NCI-H2029 treated with DMSO at 0.1 percent for 48 hours (cell line): ENCODE results near the gene CPO.

Source experiments
- DNase-seq: peaks from one replicate; lab custom pipeline; 2025; lab: John Stamatoyannopoulos, UW

The CPO gene

DNA sequence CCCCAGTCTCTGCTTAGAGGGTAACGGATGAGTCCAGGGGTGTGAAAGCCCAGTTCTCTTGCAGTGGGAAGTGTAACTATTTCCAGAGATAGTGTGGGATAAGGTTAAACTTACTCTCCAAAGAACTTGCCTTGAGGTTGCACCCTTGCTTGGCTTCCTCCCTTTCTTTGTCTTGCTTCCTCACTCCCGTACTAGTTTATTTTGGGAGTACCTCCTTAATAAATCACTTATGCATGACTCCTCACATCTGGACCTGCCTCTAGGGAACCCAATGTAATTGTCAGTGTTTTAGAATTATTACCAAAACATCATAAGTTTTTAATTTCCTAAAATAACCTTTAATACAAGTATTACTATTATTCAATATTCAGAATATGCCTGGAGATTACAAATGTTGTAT is 35.2 kb downstream of the CPO start:
- DNase-seq = no peak

DNA sequence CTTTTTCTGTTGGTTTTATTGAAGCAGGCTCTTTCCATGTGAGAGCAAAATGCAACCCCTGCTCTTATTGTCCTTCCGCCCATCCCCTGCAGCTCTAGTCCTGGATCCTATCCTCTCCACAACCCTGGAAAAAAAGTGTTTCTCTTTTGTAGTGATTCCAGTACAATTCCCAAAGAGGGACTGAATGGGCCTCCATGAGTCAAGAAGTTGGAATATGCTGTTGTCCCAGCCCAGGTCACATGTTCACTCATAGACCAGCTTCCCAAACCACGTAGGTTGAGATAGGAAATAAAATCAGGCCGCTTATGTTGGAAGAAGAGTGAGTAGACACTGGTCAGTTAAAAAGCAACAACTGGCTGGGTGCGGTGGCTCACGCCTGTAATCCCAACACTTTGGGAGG is 39.4 kb downstream of the CPO start:
- no peak for DNase-seq

GRCh38 chr2:206979365-206979764 is 40.0 kb downstream of the CPO start:
- DNase-seq = no peak

DNA sequence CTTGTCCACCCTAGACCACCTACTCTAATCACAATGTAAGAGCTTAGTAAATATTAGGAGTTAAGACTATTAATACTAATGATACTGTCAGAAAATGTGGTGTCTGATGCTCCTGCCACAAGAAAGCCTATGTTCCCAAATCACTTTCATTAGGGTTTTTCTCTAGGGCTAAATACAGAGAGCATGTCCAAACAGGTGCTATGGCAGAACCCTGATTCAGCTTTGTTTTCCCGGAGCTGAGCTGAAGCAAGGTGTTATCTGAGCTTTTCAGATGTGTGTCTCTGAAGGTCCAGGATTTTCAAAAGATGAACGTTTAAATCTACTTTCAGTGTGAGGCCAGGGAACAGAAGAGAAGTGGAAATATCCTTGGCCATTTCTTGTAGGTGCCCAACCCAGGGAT is 40.6 kb downstream of the CPO start:
- DNase-seq = no peak

DNA sequence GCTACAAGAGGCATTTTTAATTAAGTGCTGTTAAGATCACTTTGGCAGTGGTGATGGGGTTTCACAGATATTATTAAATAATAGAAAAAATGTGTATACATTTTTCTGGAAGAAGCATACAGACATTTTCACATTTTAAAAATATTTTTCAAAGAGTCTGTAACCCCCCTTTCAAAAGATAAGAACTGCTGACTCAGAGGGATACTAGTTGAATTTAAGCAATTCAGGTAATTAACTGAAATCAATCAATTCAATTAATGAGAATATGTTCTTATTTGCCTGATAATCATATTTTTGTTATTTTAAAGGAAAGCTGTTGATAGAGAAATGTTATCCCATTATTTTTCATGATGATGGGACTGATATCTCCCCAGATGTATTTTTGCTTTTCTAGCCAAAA is 41.1 kb downstream of the CPO start:
- no peak for DNase-seq

DNA sequence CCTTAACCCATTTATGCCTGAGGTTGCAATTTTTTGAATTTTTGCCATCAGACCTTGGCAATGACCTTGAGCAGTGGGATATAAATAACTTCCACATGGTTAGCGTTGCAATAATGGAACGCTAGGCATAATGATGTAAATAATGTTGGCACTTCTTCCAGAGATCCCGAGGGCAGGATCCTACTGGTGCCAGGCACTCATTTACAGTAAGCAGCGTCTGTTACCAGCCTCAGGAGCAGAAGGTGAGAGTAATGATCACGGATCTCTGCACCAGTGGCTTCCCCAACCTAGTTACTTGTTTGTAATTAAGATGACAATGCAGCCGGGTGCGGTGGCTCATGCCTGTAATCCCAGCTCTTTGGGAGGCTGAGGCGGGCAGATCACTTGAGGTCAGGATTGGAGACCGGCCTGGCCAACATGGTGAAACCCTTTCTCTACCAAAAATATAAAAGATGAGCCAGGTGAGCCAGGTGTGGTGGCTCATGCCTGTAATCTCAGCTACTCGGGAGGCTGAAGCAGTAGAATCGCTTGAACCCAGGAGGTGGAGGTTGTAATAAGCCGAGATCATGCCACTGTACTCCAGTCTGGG is 41.9 kb downstream of the CPO start:
- no peak for DNase-seq

DNA sequence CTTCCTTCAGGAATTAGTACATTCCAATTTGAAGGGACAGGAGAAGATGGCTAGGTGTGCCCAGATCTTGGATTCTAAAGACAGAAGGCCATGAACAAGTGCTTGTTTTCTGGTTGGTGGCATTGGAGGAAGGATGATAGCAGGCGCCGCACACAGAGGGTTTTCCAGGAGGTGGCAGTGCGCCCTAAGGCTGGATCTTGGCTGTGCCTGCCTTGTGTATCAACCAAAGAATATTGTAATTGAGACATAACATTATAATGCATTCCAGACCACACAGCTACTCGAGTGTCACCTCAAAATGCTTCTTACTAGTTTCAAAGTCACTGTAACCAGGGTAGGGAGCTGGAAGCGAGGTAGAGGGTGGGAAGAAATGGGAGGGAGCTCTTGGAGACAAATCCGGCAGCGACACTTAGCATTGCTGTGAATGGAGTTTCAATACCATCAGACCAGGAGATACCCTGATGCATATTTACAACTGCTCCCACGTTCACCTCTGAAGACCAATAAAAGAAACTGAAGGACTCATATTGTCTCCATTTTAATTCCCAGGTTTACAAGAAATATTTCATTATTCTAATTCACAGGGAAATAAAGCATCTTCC is 42.5 kb downstream of the CPO start:
- DNase-seq = peak; percentile 19

DNA sequence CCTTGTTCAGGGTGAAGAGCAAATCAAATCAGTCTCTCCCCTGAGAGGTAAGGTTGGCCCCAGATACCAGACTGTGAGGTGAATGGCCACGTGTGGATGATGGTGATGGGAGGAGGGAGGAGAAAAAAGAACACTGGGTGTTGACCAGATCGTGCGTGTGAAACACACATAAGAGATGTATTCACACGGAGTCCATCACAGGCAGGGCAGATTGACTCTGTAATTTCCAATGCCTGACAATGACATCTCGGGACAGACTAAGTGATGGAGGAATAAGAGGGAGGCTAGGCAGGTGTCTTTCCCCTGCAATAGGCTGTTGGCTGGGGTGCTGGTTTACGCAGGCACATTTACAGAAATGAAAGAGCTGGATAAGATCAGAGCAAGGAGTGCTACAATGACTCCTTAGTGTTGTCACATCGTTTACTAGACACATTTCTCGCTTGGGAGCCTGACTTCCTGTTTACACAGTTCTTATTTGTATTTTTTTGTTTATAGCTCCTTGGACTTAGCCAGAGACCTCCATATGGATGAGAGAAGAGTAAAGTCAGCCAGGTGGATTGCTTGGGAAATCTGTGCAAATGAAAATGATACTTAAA is 43.1 kb downstream of the CPO start:
- no peak for DNase-seq

GRCh38 chr2:206983161-206983859 is 44.0 kb downstream of the CPO start:
- no peak for DNase-seq

DNA sequence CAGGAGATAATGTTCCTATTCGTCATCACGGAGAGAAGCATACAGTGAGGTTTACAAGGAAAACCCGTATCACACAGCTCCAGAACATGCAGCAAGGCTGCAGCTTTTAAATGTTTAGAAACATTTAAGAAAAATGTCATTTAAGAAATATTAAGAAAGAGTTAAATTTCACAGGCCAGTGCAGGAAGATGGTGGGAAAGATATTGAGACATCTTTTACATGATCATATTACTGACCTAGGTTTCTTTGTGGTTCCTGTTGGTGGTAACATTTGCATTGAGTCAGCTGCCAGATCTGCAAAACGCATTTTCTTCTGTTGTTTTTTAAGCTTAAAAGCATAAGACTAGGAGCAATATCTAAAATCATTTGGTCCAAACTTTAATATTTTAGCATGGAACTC is 44.9 kb downstream of the CPO start:
- DNase-seq = no peak

DNA sequence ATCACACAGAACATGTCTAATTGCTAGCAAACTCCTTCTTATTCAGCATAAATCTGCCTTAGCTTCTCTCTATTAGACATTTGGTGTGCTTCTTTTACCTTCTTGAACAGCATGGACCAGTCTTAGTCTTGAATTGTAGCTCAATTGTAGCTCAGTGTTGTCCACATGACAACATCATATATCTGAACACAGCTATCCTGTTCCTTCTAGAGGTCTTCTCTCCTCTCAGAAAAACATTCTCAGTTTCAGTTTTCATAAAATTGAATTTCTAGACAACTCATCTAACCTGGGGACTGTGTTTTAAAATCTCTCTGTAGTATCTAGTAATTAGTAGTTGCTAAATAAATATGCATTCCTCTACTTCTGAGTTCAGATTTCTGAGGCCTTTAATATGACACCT is 47.6 kb downstream of the CPO start:
- DNase-seq = no peak

GRCh38 chr2:206987810-206988209 is 48.5 kb downstream of the CPO start:
- DNase-seq = no peak

DNA sequence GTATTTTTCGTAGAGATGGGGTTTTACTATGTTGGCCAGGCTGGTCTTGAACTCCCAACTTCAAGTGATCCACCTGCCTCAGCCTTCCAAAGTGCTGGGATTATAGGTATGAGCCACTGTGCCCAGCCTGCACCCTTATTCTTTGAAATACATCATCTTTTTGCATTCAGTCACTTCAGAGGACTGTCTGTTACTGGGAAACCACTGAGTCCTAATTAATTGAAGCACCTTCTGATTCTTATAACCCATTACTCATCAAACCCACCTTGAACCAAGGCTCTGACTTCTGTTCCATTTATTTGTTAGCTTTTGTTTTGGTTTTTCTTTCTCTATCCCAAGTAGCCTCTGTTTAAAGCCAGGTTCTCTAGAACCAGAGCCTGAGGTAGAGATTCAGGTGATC is 49.6 kb downstream of the CPO start:
- no peak for DNase-seq

DNA sequence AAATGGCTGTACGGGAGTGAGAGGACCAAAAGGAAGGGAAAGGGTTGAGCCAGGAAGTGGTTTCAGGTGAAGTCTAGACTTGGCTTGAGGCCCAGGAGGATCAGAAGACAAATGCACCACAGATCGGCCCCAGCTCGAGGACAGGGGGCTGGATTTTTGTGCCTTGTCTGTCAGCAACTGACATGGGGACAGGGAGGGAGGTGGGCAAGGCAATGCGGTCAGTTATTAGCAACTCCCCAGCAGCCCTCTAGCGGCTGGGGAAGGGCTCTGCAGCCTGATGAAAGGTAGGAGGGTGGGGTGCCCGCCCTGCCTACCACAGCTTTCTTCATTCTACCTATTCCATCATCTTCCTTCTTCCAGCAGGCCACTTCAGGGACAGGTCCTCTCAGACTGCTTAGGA is 50.0 kb downstream of the CPO start:
- peak; percentile 57 for DNase-seq

- no peak for DNase-seq
These were observed 51.0 kb downstream of the CPO start for GRCh38 chr2:206990360-206990759.

DNA sequence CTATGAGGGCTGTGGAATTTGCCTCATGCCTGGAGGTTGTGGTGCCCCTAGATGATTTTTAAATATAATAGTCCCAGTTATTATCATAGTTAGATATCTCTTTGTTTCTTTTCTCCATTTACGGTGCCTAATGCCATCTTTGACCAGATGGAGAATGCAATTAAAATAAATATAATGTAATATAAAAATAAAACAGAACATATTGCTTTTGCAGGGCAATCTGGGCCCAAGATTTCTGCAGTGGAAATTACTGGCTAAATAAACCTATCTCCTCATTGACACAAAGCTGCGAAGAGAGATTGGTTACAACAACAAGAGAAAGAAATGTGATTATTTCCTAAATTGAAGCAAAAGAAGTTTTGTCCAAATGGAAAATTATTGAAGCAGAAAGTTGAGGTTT is 51.8 kb downstream of the CPO start:
- no peak for DNase-seq

DNA sequence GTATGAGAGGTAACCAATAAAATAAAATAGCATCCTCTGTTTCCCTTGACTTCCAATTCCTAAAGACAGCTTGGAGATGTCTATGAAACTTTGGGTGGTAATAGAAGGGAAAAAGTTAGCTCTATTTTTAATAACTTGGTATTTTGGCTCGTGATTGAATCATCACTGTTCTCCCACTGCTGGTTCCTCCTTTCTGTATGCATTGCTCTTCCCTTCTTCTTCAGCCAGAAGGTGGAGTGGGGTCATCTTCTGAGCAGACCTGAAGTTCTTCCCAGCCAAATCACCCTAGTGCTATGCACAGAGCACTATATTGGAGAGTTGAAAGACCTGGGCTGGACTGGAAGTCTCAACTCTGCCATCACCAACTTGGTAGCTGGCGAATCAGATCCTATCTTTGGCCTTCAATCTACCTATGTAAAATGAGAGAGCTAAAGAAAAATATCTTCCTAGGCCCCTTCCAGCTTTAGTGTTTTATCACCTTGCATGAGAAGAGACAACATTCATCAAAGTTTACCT is 54.1 kb downstream of the CPO start:
- DNase-seq = no peak

GRCh38 chr2:206993964-206994363 is 54.6 kb downstream of the CPO start:
- no peak for DNase-seq

DNA sequence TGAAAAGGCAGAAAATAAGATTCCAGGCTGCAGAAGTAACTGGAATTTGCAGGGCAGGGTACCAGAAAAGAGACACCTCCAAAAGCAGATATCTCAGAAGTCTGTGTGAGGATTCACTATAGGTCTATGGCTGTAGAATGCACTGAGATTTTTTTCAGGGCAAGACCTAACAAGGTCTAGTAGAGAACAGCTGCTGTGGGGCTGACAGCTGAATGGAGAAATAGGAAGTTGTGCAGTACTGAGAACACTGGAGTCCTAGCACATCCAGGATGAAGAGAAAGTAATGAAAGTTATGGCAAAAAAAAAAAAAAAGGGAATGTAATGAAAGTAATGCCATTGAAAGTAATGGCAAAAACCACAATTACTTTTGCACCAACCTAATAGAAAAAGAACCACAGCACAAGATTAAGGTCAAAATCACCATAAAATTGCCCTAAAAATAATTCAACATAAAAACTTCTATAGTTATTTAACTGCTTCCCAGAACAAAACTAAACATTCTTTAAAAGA is 57.3 kb downstream of the CPO start:
- no peak for DNase-seq

DNA sequence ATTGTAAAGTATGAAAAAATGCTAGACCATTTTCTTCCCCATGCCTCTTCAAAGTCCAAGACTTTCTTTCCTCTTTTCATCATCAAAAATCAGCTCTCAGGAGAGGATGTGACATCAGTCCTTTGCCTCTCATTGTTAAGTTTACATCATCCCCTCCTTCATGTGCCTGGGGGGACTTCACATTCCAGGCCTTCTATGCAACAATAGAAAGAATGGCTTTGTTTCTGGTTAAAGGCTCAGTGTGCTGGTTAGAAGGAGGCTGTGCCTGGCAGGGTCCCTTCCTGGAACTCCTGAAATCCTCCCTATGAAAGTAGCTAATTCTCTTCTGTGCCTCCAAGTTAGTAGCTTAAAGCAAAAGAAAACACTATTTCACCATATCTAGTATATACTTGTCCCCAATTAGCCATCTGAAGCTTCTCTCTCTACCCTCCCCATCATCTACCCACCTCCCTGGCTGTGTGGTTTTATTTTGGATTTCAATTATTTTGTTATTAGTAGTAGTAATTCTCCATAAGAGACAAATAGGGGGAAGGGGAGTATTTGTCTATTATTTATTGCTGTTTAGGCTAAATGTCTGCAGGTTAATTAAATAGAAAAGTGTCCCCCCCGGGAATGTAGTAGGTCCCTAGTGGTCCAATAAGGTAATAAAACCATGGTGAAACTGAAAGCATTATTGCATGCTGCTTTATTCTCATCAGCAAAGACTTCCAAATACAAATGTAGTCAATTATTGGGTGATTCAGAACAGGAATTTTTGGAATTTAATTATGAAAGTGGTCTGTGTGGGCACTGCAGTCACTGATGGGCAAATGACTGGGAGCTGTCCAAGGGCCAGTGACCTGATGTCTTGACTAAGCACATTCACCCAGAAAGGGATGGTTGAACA is 69.0 kb downstream of the CPO start:
- DNase-seq = no peak

GRCh38 chr2:207012461-207012860 is 73.1 kb downstream of the CPO start:
- no peak for DNase-seq

DNA sequence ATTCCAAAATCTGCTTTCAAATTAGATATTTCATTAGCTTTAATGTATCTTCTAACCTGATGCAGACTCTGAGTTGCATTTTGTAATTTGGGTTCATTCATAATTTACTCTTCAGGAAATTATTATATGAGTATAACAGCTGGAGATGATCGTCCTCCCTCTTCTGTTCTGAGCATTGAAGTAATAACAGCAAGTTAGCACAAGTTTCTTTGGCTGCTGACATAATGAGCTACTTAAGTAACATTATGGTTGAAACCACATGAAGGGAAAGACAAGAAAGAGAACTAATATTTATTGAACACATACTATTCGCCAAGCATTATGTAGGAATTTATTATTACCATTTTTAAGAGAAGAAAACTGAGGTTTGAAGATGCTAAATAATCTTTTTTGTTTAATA is 75.1 kb downstream of the CPO start:
- DNase-seq = no peak
